HepG2 (cell line): ENCODE results near the gene TANGO6. TPM values are rescaled to one million over a fixed set of nuclear protein-coding genes. Genes with fewer than 3 reads are reported as not detected.

Source experiments
- DPF2 ChIP-seq: sonication (generic); formaldehyde crosslinking; IDR thresholded peaks from 2 replicates; pipeline ENCODE4 v1.4.0; 2020; ENCODE audit warnings: mild to moderate bottlenecking, low read depth, missing genetic modification reagents, borderline replicate concordance
- NFIB ChIP-seq: sonication (generic); formaldehyde crosslinking; IDR thresholded peaks from 2 replicates; pipeline ENCODE4 v1.9.0; 2021; ENCODE audit warnings: missing genetic modification reagents, mild to moderate bottlenecking, borderline replicate concordance
- RFX3 ChIP-seq: IDR thresholded peaks from 2 replicates; pipeline ENCODE4 v1.6.1; 2016; ENCODE audit warnings: missing biosample characterization, missing genetic modification reagents
- SNAPC2 ChIP-seq: sonication (generic); formaldehyde crosslinking; IDR thresholded peaks from 2 replicates; pipeline ENCODE4 v1.8.1; 2022; ENCODE audit warnings: mild to moderate bottlenecking, missing genetic modification reagents
- TBL1XR1 ChIP-seq: fragments of 150-350 bp; IDR thresholded peaks from 2 replicates; pipeline ENCODE4 v1.6.1; 2014; ENCODE audit warnings: borderline replicate concordance, low read length; ENCODE audit not compliant: partially characterized antibody
- ZNF276 ChIP-seq: sonication (generic); formaldehyde crosslinking; IDR thresholded peaks from 2 replicates; pipeline ENCODE4 v1.4.0; 2020; ENCODE audit warnings: mild to moderate bottlenecking, low read depth, missing genetic modification reagents
- ZNF281 ChIP-seq: sonication (generic); formaldehyde crosslinking; IDR thresholded peaks from 2 replicates; pipeline ENCODE4 v1.4.0; 2020; ENCODE audit warnings: missing genetic modification reagents, borderline replicate concordance
- ZNF784 ChIP-seq: sonication (generic); formaldehyde crosslinking; IDR thresholded peaks from 2 replicates; pipeline ENCODE4 v1.5.1; 2020; ENCODE audit warnings: missing genetic modification reagents, mild to moderate bottlenecking, borderline replicate concordance
- polyA plus RNA-seq, 8 experiments: library from polyadenylated mRNA; depleted of rRNA in 3 of 8; stranded (reverse) in 7 of 8; unstranded in 1 of 8; fragments of >200 nt; fragmentation: Illumina TruSeq in 4 of 8; extraction: Trizol in 4 of 8; gene quantifications; 2 replicates each; pipeline versions ENCODE4 v1.2.1 to v1.2.3, GENCODE V29; 2011 to 2016; ENCODE audit warnings: low read depth in 4 of 8, missing spikeins in 1 of 8, mixed read lengths in 1 of 8; ENCODE audit not compliant: insufficient read depth in 1 of 8
- total RNA-seq, 5 experiments: library from RNA; depleted of rRNA; stranded (reverse); fragments of >200 nt; fragmentation: Illumina TruSeq; extraction: Trizol; gene quantifications; 2 replicates each; pipeline ENCODE4 v1.2.3, GENCODE V29; 2016; ENCODE audit warnings: low read depth in 1 of 5

Gene TANGO6
- total and polyA plus RNA-seq, 2 of the 13 experiments (the other 11 are each of a cell fraction or from before 2014, with no cell fraction given) = 7.2 to 13.3 TPM

GRCh38 chr16:69071036-69071435 is 227.7 kb downstream of the TANGO6 start (continued):
- TF ChIP-seq ZNF784 (CRISPR knock-in tag) (no peak), NFIB (no peak), SNAPC2 (no peak), DPF2 (no peak), TBL1XR1 (no peak), ZNF281 (CRISPR knock-in tag) (no peak), ZNF276 (CRISPR knock-in tag) (no peak), RFX3 (CRISPR knock-in tag) (no peak)
- TF ChIP-seq, all 625 proteins: peak for 0
